ENCODE data around the gene GPC5.
"Not testable (repeated sequence)": the region's sequence is repeated elsewhere in the genome, so short reads cannot be mapped to it uniquely, and the experiment has no call there.

GPC5 gene

GRCh38 chr13:91798338-91798737 lies 399.9 kb downstream of the GPC5 start:
- not testable (repeated sequence) for DNase-seq

- DNase-seq, result not testable (repeated sequence)
These were observed 403.4 kb downstream of the GPC5 start for GRCh38 chr13:91801772-91802171.

- no peak for DNase-seq
These were observed 404.5 kb downstream of the GPC5 start for GRCh38 chr13:91802957-91803356.

GRCh38 chr13:91804724-91805123 lies 406.3 kb downstream of the GPC5 start:
- DNase-seq, result no peak

- DNase-seq, result no peak
These were observed 407.2 kb downstream of the GPC5 start for GRCh38 chr13:91805605-91806004.

GRCh38 chr13:91809161-91809560 lies 410.7 kb downstream of the GPC5 start:
- no peak for DNase-seq

GRCh38 chr13:91813253-91813652 lies 414.8 kb downstream of the GPC5 start:
- DNase-seq, result no peak

- DNase-seq, result no peak
These were observed 417.9 kb downstream of the GPC5 start for GRCh38 chr13:91816263-91816807.

GRCh38 chr13:91817250-91817649 lies 418.8 kb downstream of the GPC5 start:
- no peak for DNase-seq

GRCh38 chr13:91824416-91824815 lies 426.0 kb downstream of the GPC5 start:
- no peak for DNase-seq

GRCh38 chr13:91825516-91825915 lies 427.1 kb downstream of the GPC5 start:
- peak; percentile 49 for DNase-seq

GRCh38 chr13:91836553-91836952 lies 438.1 kb downstream of the GPC5 start:
- no peak for DNase-seq

- no peak for DNase-seq
These were observed 447.2 kb downstream of the GPC5 start for GRCh38 chr13:91845612-91846011.

- DNase-seq, result no peak
These were observed 465.3 kb downstream of the GPC5 start for GRCh38 chr13:91863699-91864098.

- no peak for DNase-seq
These were observed 469.9 kb downstream of the GPC5 start for GRCh38 chr13:91868351-91868750.

- no peak for DNase-seq
These were observed 480.1 kb downstream of the GPC5 start for GRCh38 chr13:91878491-91878890.

GRCh38 chr13:91879360-91879759 lies 480.9 kb downstream of the GPC5 start:
- no peak for DNase-seq

GRCh38 chr13:91882918-91883317 lies 484.5 kb downstream of the GPC5 start:
- DNase-seq, result no peak

- DNase-seq, result no peak
These were observed 491.2 kb downstream of the GPC5 start for GRCh38 chr13:91889641-91890040.

- no peak for DNase-seq
These were observed 492.7 kb downstream of the GPC5 start for GRCh38 chr13:91891141-91891540.

GRCh38 chr13:91893040-91893439 lies 494.6 kb downstream of the GPC5 start:
- DNase-seq, result no peak

- peak; percentile 25 for DNase-seq
These were observed 495.9 kb downstream of the GPC5 start for GRCh38 chr13:91894316-91894715.

GRCh38 chr13:91896547-91896946 lies 498.1 kb downstream of the GPC5 start:
- DNase-seq, result no peak

- not testable (repeated sequence) for DNase-seq
These were observed 500.6 kb downstream of the GPC5 start for GRCh38 chr13:91898986-91899385.

- no peak for DNase-seq
These were observed 503.9 kb downstream of the GPC5 start for GRCh38 chr13:91902291-91902690.

GRCh38 chr13:91904005-91904404 lies 505.6 kb downstream of the GPC5 start:
- DNase-seq, result no peak

Data from femur (tissue), 1 donor.